ENCODE results near the gene MYO5B.

The MYO5B gene

DNA sequence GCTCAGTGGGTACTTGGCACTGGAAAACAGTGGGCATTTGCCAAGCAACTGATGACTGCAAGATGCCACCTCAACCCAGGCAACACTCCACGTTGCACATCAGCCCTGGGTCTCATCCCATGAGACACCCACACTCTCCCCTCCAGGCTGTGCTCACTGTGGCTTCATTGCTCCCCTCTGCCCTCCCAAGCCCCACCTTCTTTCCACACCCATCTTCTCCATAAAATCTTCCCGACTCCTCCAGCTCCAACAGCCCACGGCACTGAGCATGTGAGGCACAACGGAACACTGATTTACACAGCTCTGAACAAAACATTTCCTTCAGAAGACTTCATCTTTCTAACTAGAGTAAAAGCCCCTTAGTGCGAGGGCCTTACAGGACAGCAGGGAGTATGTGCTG is 263.8 kb downstream of the MYO5B start:
- no peak for TF ChIP-seq GATA2 (IDR thresholded peaks at IDR 0.05; ENCODE audit: low read depth, low read length)
- TF ChIP-seq GATA3 (IDR thresholded peaks at IDR 0.05; ENCODE audit: low read depth, low read length), result no peak

DNA sequence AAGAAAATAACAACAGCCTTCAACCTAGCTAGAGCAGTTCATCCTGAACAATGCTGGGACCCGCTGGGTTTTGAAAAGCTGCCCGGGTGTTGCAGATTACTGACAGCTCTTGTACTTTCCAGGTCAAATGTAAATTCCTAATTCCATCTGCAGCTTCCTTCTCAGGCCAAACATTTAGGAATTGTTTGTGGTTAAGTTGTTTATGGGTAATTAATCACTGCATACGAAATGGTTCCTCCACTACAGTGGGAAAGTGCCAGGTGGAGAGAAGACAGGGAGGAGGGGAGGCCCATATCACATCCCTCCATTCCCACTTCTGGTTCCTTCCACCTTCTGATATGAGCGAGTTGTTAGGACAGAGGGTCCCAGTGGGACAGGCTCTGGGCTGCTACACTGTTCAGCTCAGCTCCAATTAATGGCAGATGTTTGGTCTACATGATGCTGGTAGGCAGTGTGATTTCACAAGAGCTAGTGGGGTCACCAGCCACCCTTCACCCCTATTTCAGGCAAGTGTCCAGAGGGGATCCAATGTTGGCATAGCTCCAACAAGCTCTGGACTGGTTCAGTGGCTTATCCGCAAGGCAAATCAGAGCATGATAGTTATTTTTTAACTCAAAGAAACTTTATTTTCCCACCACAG is 268.7 kb downstream of the MYO5B start:
- TF ChIP-seq GATA3 (IDR thresholded peaks at IDR 0.05; ENCODE audit: low read depth, low read length) (no peak), GATA2 (IDR thresholded peaks at IDR 0.05; ENCODE audit: low read depth, low read length) (no peak)

DNA sequence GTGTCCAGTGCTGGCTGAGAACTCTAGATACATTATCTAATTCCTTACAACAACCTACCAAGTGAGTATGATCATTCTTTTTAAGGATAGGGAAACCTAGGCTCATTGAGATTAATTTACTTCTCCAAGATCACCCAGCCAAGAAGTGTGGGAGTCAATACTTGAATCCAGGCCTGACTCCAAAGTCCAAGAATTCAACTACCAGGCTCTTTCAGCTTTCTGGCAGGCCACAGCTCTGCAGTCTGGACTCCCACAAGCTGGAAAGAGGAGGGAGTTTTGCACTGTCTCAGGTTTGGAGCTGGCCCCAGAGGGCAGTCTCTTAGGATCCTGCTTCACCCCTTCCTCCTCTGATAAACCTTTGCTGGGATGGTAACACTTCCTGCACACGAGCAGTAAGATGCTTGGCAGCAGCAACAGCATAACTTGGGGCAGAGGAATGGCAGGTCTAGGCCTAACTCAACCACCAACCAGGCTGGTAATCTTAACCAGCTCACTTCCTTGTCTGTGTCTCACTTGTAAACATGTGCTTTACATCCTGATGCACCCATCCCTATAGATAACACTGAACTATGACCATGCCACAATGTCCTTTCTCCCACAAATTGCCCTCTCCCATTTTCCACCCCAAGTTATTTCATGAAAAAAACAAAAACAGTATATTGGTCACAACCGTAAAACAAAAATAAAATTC is 270.5 kb downstream of the MYO5B start:
- TF ChIP-seq GATA3 (IDR thresholded peaks at IDR 0.05; ENCODE audit: low read depth, low read length) (no peak), GATA2 (IDR thresholded peaks at IDR 0.05; ENCODE audit: low read depth, low read length) (no peak)

DNA sequence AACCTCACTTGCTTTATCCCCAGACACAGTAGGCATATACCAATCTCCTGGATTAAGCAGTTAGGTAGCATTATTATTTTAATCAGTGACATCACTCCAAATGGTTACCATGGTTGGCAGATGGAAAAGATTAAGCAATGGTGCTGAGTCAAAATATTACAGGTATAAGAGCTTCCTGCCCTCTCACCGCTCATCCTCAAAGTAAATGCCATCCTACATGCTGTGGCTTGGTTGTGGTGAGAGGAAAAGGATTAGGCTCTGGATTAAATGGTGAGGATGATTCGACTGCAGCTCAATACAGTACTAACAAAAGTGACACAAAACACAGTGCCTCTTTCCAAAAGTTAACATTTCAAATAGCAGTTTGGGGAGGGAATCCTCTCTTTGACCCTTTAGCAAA is 272.7 kb downstream of the MYO5B start:
- 0 out of 2 replicates have a peak, but pooled peaks have one; percentile 7 for TF ChIP-seq GATA2 (IDR thresholded peaks at IDR 0.05; ENCODE audit: low read depth, low read length)
- no peak for TF ChIP-seq GATA3 (IDR thresholded peaks at IDR 0.05; ENCODE audit: low read depth, low read length)

DNA sequence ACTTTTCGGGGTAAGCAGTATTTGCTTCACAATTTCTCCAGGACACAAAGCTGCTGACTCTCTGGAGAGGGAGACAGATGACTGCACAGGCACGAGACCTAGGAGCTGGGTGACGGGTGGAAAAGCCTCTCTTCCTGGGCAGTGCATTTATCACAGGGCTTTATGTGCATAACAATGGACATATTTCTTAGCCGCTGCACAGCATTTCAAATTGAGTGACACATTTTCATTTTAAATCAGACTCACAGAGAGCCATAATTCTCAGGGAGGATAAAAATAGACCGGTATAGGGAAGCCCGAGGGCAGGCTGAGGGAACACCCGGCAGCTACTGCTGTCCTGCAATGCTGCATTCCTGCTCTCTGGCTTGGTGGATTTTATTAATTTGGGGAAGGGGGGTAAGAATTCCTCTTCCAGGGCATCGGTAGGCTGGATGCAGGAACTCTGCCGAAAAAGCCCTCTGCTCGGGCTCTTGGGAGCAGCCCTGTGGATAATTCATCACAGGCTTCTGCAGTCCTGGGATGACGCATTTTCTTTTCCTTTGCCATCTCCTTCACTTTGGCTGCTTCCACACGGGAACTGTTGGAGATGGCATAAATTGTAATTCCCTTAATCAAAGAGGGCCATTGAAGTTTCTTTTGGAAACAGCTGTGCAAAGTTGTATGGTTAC is 273.5 kb downstream of the MYO5B start:
- no peak for TF ChIP-seq GATA2 (IDR thresholded peaks at IDR 0.05; ENCODE audit: low read depth, low read length)
- TF ChIP-seq GATA3 (IDR thresholded peaks at IDR 0.05; ENCODE audit: low read depth, low read length), result no peak

DNA sequence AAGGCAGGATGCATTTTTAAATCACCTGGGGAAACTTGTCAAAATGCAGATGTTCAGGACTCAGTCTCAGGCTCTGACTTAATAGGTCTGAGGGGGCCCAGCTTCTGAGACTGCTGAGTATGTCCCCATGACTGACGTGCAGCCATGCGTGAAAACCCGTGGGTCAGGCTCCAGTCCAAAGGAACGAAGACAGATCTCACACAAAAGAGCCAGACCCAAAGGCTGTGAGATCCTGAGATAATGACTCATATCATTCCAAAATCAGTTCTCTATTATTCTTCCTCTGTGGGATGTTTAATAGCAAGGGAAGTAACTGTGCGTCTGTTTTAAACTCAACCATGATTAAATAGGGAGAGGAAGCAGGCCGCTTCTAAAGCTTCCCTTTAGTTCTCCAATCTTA is 274.2 kb downstream of the MYO5B start:
- TF ChIP-seq GATA3 (IDR thresholded peaks at IDR 0.05; ENCODE audit: low read depth, low read length), result peak; percentile 90
- TF ChIP-seq GATA2 (IDR thresholded peaks at IDR 0.05; ENCODE audit: low read depth, low read length), result peak; percentile 92

DNA sequence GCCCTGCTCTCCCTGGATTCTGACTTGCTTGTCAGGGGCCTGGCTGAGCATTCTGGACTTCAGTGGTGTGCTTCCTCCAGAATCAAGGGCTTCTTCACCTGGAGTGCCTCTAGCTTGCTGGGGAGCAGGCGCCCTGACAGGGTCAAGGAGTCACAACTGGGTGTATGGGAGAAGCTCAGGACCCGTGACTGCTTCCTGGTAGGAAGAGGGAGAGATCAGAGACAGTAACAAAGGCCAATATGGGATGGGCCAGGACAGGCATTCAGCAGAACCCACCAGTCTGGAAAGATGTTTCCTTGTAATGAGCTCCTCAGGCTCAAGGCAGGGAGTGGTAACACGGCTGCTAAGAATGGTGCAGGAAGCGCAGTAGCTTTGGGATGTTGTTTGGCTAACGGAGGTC is 277.2 kb downstream of the MYO5B start:
- no peak for TF ChIP-seq GATA3 (IDR thresholded peaks at IDR 0.05; ENCODE audit: low read depth, low read length)
- TF ChIP-seq GATA2 (IDR thresholded peaks at IDR 0.05; ENCODE audit: low read depth, low read length), result no peak

DNA sequence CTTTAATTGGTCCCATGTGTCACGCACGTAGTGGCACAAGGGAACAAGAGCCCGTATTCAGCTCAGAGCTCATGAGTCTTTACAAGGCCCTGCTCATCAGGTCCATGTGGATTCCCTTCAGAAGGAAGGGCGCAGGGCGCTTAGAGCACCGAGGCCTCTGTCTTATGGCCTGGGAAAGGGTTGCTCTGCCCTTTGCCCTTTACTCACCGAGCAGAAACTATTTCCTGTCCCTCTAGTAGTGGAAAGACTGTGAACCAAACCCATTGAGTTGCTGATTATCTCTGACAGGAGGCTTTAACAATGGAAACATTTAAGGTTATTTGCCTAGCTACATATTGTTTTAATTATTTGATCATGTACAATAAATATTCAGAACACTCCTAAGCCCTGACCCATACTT is 279.6 kb downstream of the MYO5B start:
- no peak for TF ChIP-seq GATA3 (IDR thresholded peaks at IDR 0.05; ENCODE audit: low read depth, low read length)
- TF ChIP-seq GATA2 (IDR thresholded peaks at IDR 0.05; ENCODE audit: low read depth, low read length), result no peak

DNA sequence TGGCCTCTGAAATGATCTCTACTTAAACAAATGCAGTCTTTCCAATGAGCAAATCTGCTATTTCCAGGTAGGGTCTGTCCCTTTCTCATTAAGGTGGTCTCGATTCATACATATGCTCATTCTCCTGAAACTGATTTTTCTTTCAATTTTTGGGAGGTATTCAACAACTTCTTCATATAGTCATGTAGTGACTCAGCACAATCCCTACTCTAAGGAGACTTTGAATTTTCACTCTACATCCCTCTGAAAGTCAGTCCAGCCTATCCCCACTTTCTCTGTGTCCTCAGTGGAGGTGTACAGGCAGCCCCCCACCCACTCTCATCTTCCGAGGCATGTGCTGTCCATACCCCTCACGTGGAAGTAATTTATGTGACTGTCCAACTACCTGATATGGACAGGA is 281.7 kb downstream of the MYO5B start:
- TF ChIP-seq GATA3 (IDR thresholded peaks at IDR 0.05; ENCODE audit: low read depth, low read length) (no peak), GATA2 (IDR thresholded peaks at IDR 0.05; ENCODE audit: low read depth, low read length) (no peak)

DNA sequence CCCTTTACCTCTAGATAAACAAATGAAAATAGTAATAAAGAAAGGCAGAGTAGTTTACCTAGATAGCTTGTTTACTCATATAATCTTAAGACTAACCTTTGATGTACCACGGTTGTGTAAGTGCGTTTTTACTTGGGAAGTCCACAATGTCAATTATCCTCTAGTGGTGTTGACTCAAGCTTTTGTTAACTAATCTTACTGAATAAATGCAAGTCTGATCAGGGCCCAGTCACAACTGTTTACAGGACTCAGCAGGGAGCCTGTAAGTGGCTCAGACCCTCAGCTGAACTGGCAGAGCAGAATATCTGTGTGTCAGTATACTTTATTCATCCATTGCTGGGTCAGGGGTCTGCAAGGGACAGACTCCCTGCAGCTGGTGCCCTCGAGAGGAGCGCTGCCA is 283.5 kb downstream of the MYO5B start:
- TF ChIP-seq GATA2 (IDR thresholded peaks at IDR 0.05; ENCODE audit: low read depth, low read length) (no peak), GATA3 (IDR thresholded peaks at IDR 0.05; ENCODE audit: low read depth, low read length) (no peak)

DNA sequence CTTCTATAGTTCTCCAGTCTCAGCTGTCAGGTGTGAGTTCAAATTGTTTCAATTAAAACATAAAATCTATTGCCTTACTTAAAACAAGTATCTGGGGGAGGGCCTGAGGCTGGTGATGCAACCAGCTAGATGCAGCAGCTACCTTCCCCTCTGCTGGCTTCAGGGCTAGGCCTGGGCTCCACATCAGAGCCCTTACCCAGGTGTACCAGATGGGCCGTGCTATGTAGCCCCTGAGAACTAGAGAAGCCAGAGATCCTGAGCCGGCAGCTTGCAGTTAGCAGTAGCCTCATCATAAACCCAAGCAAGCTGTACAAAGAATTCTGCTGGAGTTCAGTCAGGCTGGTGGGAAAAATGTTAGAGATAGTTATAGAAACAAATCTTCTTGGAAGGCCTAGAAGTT is 284.0 kb downstream of the MYO5B start:
- no peak for TF ChIP-seq GATA3 (IDR thresholded peaks at IDR 0.05; ENCODE audit: low read depth, low read length)
- TF ChIP-seq GATA2 (IDR thresholded peaks at IDR 0.05; ENCODE audit: low read depth, low read length), result no peak

DNA sequence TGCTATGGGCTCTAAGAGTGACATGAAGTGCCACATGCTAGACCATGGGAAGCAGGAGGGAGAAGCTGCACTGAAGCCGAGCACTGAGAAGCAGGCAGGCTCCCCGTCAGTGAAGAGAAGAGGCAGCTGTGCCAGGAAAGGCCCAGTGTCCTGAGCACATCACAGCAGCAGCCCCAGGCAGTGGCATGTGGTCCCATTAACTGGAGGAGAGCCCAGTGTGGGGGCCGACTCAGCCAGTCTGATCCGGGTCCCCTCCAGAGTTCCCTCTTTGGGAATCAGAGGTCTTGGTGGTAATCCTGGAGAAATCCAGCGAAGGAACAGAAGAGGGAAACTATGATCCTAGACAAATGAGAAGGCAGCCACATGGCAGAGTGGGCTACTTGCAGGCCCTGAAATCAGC is 284.9 kb downstream of the MYO5B start:
- TF ChIP-seq GATA2 (IDR thresholded peaks at IDR 0.05; ENCODE audit: low read depth, low read length), result no peak
- no peak for TF ChIP-seq GATA3 (IDR thresholded peaks at IDR 0.05; ENCODE audit: low read depth, low read length)

DNA sequence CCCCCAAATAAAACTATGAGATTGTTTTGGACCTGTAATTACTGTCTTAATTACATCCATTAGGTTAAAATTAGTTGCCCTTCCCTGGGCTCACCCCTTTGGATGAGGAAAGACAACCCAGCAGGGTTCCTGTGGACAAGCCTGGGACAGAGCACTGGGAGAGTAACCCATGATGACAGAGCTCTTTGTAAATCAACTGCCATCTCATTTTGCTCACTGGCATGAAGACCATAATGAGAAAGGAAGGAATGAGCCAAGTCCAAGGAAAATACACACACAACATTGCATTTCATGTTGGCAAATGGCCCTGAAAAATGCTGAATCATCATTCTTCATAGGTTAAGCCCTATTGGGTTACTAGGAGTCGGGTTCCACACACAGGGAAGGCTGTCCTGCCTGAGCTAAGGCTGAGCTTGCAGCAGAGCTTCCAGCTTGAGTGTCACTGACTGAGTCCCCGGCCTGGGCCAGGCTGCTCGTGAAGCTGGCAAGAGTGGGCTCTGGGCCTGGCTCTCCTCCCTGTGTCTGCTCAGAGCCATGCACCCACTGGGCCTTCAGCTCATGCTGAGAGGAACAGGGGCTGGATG is 287.5 kb downstream of the MYO5B start:
- TF ChIP-seq GATA3 (IDR thresholded peaks at IDR 0.05; ENCODE audit: low read depth, low read length) (no peak), GATA2 (IDR thresholded peaks at IDR 0.05; ENCODE audit: low read depth, low read length) (no peak)

DNA sequence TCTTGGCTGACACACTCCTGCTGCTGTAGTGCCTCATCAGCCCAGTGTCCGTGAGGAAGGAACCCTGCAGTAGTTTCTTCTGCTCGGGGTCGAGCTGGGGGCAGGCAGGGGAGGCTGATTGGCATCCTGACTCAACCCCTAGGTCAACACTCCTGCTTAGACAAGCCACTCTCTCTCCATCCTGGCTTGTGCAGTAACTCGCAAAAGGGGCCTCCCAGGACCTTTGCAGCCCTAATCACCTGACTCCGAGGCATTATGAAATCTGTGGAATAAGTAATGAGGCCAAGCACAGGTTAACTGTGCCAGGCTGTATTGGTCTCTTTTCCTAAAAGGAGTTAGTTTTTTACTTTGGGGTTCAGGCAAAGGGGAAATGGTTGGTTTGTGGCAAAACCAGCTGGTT is 289.2 kb downstream of the MYO5B start:
- TF ChIP-seq GATA2 (IDR thresholded peaks at IDR 0.05; ENCODE audit: low read depth, low read length) (no peak), GATA3 (IDR thresholded peaks at IDR 0.05; ENCODE audit: low read depth, low read length) (no peak)

Measured in SH-SY5Y (cell line).